Measurements from ENCODE around the gene PAPPA2. TPM values are rescaled to one million over a fixed set of nuclear protein-coding genes. Genes with fewer than 3 reads are reported as not detected.

PAPPA2 gene
- total and polyA plus RNA-seq, 10 of the 15 experiments (the other 5 are each of a cell fraction or from before 2014, with no cell fraction given) = under 0.01 to 0.06 (median 0.03) TPM; not detected in 7

DNA sequence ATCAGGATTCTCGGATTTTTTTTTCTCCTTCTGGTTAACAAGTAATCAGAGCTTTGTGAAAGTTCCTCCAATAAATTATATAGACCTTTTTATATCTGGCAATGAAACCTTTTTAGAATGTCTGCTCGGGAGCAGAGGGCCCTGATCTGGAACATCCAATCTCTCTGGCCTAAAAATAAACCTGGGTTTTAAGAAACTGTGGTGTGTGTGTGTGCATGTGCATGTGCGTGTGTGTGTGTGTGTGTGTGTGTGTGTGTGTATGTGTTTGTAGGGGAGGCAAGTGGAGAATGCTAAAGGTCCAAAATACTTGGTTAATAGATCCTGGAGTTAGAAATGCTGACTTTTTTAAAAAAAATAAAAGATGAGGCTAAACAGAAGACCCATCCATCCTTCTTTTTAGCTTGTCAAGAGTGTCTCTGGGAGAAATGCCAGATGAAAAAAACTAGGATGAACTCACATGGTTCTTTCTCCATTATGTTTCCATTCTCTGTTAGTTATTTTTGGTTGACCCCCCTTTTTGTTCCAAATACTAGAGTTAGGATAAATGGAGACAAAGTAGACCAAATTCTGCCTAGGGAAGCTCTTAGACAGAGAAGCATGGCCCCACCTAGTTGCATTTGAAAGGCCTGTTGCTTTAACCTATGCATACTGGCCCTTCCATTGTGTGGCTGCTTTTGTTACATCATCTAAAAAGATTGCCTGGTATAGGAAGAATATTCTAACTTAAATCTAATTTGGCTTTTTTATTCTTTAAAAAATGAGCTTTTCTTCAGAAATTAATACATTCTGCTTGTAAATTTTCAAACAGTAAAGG, 175.9 kb downstream of the PAPPA2 start (continued):
- TF ChIP-seq CHD1 (IDR thresholded peaks at IDR 0.05; ENCODE audit: low read depth, low read length) (no peak), IRF4 (IDR thresholded peaks at IDR 0.05; ENCODE audit: low read depth, low read length) (no peak)

DNA sequence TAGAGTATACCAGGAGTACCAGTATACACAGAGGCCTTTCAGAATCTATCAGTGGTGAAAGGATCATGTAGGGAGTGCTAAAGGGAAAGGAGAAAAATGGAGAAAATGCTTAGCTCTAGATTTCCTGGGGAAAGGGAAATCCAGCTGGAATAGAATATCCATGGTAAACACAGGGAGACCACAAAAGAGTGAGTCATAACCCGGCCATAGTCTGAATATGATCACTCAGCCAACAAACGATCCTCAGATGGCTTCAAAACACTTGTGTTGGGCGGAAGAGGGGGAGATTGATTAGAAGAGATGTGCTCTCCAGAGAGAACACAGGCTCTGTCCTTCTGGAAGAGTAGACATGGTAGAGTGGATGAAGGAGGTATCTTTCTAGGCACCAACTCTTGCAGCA, 180.6 kb downstream of the PAPPA2 start:
- Histone ChIP-seq H3K4me2 (ENCODE audit: control insufficient read depth, insufficient read depth) (no peak overlapping the region), H2AFZ (ENCODE audit: control insufficient read depth, low read depth, low read length) (no peak overlapping the region), H3K4me3 (no peak overlapping the region), H4K20me1 (ENCODE audit: control insufficient read depth, insufficient read depth) (no peaks in the 10 kb centered on the region), H3K79me2 (ENCODE audit: control insufficient read depth, insufficient read depth, low read length) (no peaks in the 10 kb centered on the region), H3K4me1 (ENCODE audit: control insufficient read depth, insufficient read depth, low read length) (no peaks in the 10 kb centered on the region), H3K9ac (ENCODE audit: control insufficient read depth, insufficient read depth, low read length) (no peak overlapping the region), H3K27me3 (replicated peaks in 1 of 2; ENCODE audit: control insufficient read depth in 2 of 2, insufficient read depth in 2 of 2, low read length in 1 of 2) (no peaks in the 10 kb centered on the region), H3K27ac (ENCODE audit: control insufficient read depth, insufficient read depth) (no peak overlapping the region), H3K9me3 (replicated peaks; ENCODE audit: control insufficient read depth, insufficient read depth, low read length) (no peaks in the 10 kb centered on the region), H3K36me3 (ENCODE audit: control insufficient read depth in 2 of 2, insufficient read depth in 2 of 2, low read length in 1 of 2) (no peaks in the 10 kb centered on the region)
- no peak for DNase-seq (ENCODE audit: low read depth, low spot score)
- ChIA-PET SMC1A (ENCODE audit: uncharacterized antibody, unreplicated experiment) (interaction anchor here (1.0 kb wide), 1 partner anchor 25 kb away, joined by 3 read pairs; no protein-coding TSS in a partner anchor), CTCF (interaction anchor here (1.6 kb wide), 1 partner anchor 83 kb away, joined by 6 read pairs; no protein-coding TSS in a partner anchor), POLR2A (no interaction called here), RAD21 (ENCODE audit: unreplicated experiment) (no interaction called here)
- no peak for FAIRE-seq
- BruUV-seq (replicated peaks) = no TSS peak
- no peak for ATAC-seq
- in situ Hi-C loops (cut with MboI) (no loop called here), intact Hi-C loops (cut with micrococcal nuclease; ENCODE audit: unreplicated experiment) (no loop called here)
- WGBS (ENCODE audit: insufficient coverage, insufficient replicate concordance, low lambda C conversion rate, missing lambda C conversion rate) = 0% methylated on average over 3 of the region's 3 CpGs
- no peak for TF ChIP-seq PRDM15 (CRISPR knock-in tag; IDR thresholded peaks at IDR 0.05)
- no peak for TF ChIP-seq SUPT20H (IDR thresholded peaks at IDR 0.05; ENCODE audit: borderline replicate concordance, control insufficient read depth, low read depth, low read length)
- no peak for TF ChIP-seq CUX1 (IDR thresholded peaks at IDR 0.05; ENCODE audit: insufficient replicate concordance, low read depth, low read length)
- TF ChIP-seq, protein P1, sequence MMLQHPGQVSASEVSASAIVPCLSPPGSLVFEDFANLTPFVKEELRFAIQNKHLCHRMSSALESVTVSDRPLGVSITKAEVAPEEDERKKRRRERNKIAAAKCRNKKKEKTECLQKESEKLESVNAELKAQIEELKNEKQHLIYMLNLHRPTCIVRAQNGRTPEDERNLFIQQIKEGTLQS (IDR thresholded peaks at IDR 0.05; ENCODE audit: borderline replicate concordance, extremely low read depth, low read depth, low read length) = no peak
- no peak for TF ChIP-seq ETV6 (conservative IDR thresholded peaks at IDR 0.05 in 1 of 2, IDR thresholded peaks at IDR 0.05 in 1 of 2; ENCODE audit: borderline replicate concordance in 1 of 2, low read depth in 1 of 2)
